AG04450 (cell line): ENCODE measurements around the gene TTC12. TPM values are rescaled to one million over a fixed set of nuclear protein-coding genes. Genes with fewer than 3 reads are reported as not detected.

Experiments used
- CTCF ChIA-PET: fragments of 300-600, 350-600 bp; formaldehyde crosslinking; extraction: SDS; loops from one replicate; lab custom pipeline; 2022; ENCODE audit warnings: antibody characterized with exemption, inconsistent platforms; lab: Charles Lee
- POLR2A ChIA-PET: fragments of 350-600 bp; formaldehyde crosslinking; extraction: SDS; loops from one replicate; lab custom pipeline; 2021; ENCODE audit warnings: antibody characterized with exemption, inconsistent platforms; lab: Yijun Ruan, JAX
- DNase-seq: peaks from one replicate; pipeline ENCODE4 v3.0.0-alpha.2; 2011; ENCODE audit warnings: low read depth, low spot score
- H3K27ac ChIP-seq: one replicate; pipeline ENCODE4 v1.5.1; 2012; ENCODE audit warnings: low read depth, low read length, control low read depth
- H3K27me3 ChIP-seq: one replicate; pipeline ENCODE4 v1.6.0; 2012; ENCODE audit warnings: low read length; ENCODE audit not compliant: control insufficient read depth, insufficient read depth
- H3K4me3 ChIP-seq: 2 replicates; pipeline ENCODE4 v1.5.1; 2011; ENCODE audit warnings: mild to moderate bottlenecking, low read depth, low read length, control low read depth
- H3K9me3 ChIP-seq: 2 replicates; pipeline ENCODE4 v1.5.1; 2012; ENCODE audit warnings: low read length; ENCODE audit not compliant: control insufficient read depth, insufficient read depth
- polyA plus RNA-seq: library from polyadenylated mRNA; depleted of rRNA; stranded (reverse); fragments of >200 nt; gene quantifications from 2 replicates; pipeline ENCODE4 v1.2.3, GENCODE V29; 2011
- TF ChIP-seq, protein P1 (sequence below): IDR thresholded peaks from 2 replicates; pipeline ENCODE4 v1.5.1; 2011; ENCODE audit warnings: low read depth, low read length, control low read depth, inconsistent platforms

The TTC12 gene
- polyA plus RNA-seq, 1 experiment = 19.0 TPM

DNA sequence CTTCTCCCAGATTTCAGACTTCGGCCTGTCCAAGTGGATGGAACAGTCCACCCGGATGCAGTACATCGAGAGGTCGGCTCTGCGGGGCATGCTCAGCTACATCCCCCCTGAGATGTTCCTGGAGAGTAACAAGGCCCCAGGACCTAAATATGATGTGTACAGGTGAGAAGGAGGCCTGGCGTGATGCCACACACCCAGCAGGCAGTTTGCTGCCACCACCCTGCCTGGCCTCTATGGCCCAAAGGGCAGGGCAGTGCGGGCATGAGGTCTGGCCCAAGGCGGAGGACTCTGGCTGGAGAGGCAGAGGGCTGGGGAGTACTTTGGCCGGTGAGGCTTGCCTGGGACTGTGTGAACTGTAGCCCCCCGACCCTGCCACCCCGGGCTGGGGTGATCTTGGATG lies 80.5 kb downstream of the TTC12 start:
- ChIA-PET POLR2A (no interaction called here), CTCF (interaction anchor here (0.9 kb wide), 1 partner anchor 138 kb away, joined by 3 read pairs; no protein-coding TSS in a partner anchor)
- no peak for DNase-seq
- TF ChIP-seq, protein P1, sequence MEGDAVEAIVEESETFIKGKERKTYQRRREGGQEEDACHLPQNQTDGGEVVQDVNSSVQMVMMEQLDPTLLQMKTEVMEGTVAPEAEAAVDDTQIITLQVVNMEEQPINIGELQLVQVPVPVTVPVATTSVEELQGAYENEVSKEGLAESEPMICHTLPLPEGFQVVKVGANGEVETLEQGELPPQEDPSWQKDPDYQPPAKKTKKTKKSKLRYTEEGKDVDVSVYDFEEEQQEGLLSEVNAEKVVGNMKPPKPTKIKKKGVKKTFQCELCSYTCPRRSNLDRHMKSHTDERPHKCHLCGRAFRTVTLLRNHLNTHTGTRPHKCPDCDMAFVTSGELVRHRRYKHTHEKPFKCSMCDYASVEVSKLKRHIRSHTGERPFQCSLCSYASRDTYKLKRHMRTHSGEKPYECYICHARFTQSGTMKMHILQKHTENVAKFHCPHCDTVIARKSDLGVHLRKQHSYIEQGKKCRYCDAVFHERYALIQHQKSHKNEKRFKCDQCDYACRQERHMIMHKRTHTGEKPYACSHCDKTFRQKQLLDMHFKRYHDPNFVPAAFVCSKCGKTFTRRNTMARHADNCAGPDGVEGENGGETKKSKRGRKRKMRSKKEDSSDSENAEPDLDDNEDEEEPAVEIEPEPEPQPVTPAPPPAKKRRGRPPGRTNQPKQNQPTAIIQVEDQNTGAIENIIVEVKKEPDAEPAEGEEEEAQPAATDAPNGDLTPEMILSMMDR = no peak
- Histone ChIP-seq H3K27me3 (peaks cover 28% of the 10 kb centered on the region), H3K9me3 (no peaks in the 10 kb centered on the region; the same call in 1 of the 2 replicates), H3K4me3 (no peak overlapping the region), H3K27ac (no peak overlapping the region)

DNA sequence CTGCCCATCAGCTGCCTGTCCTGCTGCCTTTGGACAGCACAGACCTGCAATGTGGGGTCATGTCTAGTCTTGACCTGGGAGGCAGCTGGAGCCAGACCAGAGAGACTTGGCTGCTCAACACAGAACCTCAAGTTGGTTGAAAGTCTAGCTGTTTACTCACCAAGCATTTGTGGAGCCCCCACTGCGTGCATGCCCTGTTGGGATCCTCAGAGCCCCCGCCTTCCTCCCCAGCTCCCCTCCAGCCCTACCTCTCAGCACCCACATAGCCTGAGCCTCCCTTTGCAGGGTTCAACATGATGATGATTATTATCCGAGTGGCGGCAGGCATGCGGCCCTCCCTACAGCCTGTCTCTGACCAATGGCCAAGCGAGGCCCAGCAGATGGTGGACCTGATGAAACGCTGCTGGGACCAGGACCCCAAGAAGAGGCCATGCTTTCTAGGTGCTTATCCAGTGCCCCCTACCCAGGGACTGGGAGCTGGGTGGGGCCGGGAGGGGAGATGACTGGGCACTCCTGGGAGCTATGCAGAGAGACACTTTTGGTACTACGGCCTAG lies 81.5 kb downstream of the TTC12 start:
- no peak for DNase-seq
- ChIA-PET POLR2A (no interaction called here), CTCF (no interaction called here)
- TF ChIP-seq, protein P1 = no peak
- Histone ChIP-seq H3K27ac (no peak overlapping the region), H3K27me3 (peaks cover 27% of the 10 kb centered on the region), H3K4me3 (no peak overlapping the region), H3K9me3 (no peaks in the 10 kb centered on the region; the same call in 1 of the 2 replicates)

- peaks cover 22% of the 10 kb centered on the region for H3K27me3 ChIP-seq
These were observed 82.3 kb downstream of the TTC12 start for GRCh38 chr11:113396690-113397089.

DNA sequence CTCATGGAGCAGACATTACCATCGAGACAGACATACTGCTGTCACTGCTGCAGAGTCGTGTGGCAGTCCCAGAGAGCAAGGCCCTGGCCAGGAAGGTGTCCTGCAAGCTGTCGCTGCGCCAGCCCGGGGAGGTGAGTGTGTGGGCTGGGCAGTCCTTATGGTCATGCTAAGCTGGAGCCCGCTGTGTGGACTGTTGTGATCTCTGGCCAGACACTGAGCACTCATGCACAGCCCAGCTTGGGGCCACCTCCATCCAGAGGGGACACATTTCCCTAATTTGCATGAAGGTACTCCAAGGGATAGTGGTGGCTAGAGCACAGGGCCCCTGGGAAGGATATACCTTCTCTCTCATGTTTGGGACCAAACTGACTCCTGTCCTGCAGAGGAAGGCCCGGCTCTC lies 82.8 kb downstream of the TTC12 start:
- no peak for DNase-seq
- H3K4me3 ChIP-seq = no peak overlapping the region
- CTCF ChIA-PET = no interaction called here
- H3K9me3 ChIP-seq = no peaks in the 10 kb centered on the region; the same call in 1 of the 2 replicates
- H3K27me3 ChIP-seq = peaks cover 17% of the 10 kb centered on the region
- POLR2A ChIA-PET = no interaction called here
- TF ChIP-seq, protein P1 = no peak
- H3K27ac ChIP-seq = no peak overlapping the region

More at GRCh38 chr11:113396690-113397089, 82.3 kb downstream of the TTC12 start:
- Histone ChIP-seq H3K9me3 (no peaks in the 10 kb centered on the region; the same call in 1 of the 2 replicates), H3K4me3 (no peak overlapping the region), H3K27ac (no peak overlapping the region)
- DNase-seq = no peak
- ChIA-PET CTCF (no interaction called here), POLR2A (no interaction called here)
- TF ChIP-seq, protein P1 = no peak

DNA sequence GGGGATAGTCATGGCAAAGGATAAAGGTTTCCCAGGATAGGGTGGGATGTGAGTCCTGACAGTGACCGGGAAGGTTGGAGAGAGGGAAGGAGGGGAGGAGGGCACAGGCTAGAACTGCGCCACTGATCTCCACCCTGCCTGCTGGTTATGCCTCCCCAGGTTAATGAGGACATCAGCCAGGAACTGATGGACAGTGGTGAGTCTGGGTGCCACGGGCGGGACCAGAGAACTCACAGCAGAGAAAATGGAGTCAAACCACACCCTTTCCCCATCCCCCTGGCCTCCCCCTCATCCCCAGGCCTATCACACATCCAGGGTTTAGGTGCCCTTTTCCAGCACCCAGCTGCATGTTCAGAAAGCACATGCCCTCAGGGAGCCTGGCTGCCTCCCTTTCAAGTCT lies 83.4 kb downstream of the TTC12 start:
- DNase-seq = no peak
- Histone ChIP-seq H3K4me3 (no peak overlapping the region), H3K9me3 (no peaks in the 10 kb centered on the region; the same call in 1 of the 2 replicates), H3K27ac (no peak overlapping the region), H3K27me3 (peaks cover 21% of the 10 kb centered on the region)
- POLR2A ChIA-PET = no interaction called here
- CTCF ChIA-PET = no interaction called here
- TF ChIP-seq, protein P1 = no peak
